Gastrocnemius medialis (tissue), 4 donors: Measurements from ENCODE around the gene CLK1. TPM values are rescaled to one million over a fixed set of nuclear protein-coding genes. Genes with fewer than 3 reads are reported as not detected.
"Not testable (repeated sequence)": the region's sequence is repeated elsewhere in the genome, so short reads cannot be mapped to it uniquely, and the experiment has no call there.

Experiments
- ATAC-seq, 2 donors: fragments of 150-250 bp; one replicate each; pipeline ENCODE4 v1.9.1; 2016
- DNase-seq, 2 donors: peaks; one replicate each; pipeline ENCODE4 v3.0.0-alpha.2; 2019
- H3K27ac ChIP-seq, 4 donors: fragments of 200-600 bp; sonication (generic); 1 replicate in 1 of 4; 2 replicates in 3 of 4; pipeline ENCODE4 v1.5.1; 2016 to 2018; ENCODE audit warnings: mild to moderate bottlenecking in 2 of 4, moderate library complexity in 1 of 4
- H3K27me3 ChIP-seq, 3 donors: fragments of 200-600 bp; sonication (generic) in 2 of 3; 1 replicate in 1 of 3; 2 replicates in 2 of 3; pipeline versions ENCODE4 v1.5.1 to v1.6.0; 2016 to 2019; ENCODE audit warnings: mild to moderate bottlenecking in 1 of 3, moderate library complexity in 1 of 3
- H3K36me3 ChIP-seq, 2 donors: fragments of 200-600 bp; sonication (generic) in 1 of 2; one replicate each; pipeline ENCODE4 v1.5.1; 2017 to 2018
- H3K4me1 ChIP-seq, 2 donors: fragments of 200-600 bp; sonication (generic) in 1 of 2; one replicate each; pipeline ENCODE4 v1.5.1; 2016 to 2017; ENCODE audit warnings: mild to moderate bottlenecking in 2 of 2
- H3K4me3 ChIP-seq, 4 donors: fragments of 200-600 bp; sonication (generic) in 3 of 4; 1 replicate in 1 of 4; 2 replicates in 3 of 4; pipeline ENCODE4 v1.5.1; 2016 to 2019; ENCODE audit warnings: mild to moderate bottlenecking in 2 of 4
- H3K9me3 ChIP-seq, 3 donors: fragments of 200-600 bp; sonication (generic) in 2 of 3; 1 replicate in 1 of 3; 2 replicates in 2 of 3; pipeline ENCODE4 v1.5.1; 2016 to 2019
- POLR2A ChIP-seq, 2 donors: fragments of 450-650 bp; IDR thresholded peaks; one replicate each; pipeline ENCODE4 v1.6.1; 2017; ENCODE audit warnings: antibody characterized with exemption in 2 of 2, mild to moderate bottlenecking in 2 of 2, moderate library complexity in 2 of 2
- in situ Hi-C, 4 donors: fragments of 200-750 bp; cut with MboI; loops; one replicate each; pipeline versions ENCODE4 v1.15.0 to v1.8.0; 2017; ENCODE audit warnings: low sequenced_read_pairs in 4 of 4
- intact Hi-C: fragments of 100-400 bp; cut with DNase I; formaldehyde crosslinking; loops from one replicate; pipeline ENCODE4 v1.15.1; 2023; ENCODE audit warnings: low total_unique reads
- total RNA-seq, 4 donors: library from RNA; depleted of rRNA; stranded (reverse); fragments of >200 nt; gene quantifications; one replicate each; pipeline versions ENCODE4 v1.1.0 to v1.2.3, GENCODE V29; 2016
- TF ChIP-seq, protein P1 (sequence below), 5 experiments: fragments of 450-650 bp in 3 of 5; fragments of 200-600 bp in 2 of 5; sonication (generic) in 2 of 5; IDR thresholded peaks in 4 of 5; conservative IDR thresholded peaks in 1 of 5; 1 replicate in 4 of 5; 2 replicates in 1 of 5; pipeline ENCODE4 v1.5.1; 2016 to 2019; ENCODE audit warnings: antibody characterized with exemption in 5 of 5, mild to moderate bottlenecking in 3 of 5, moderate library complexity in 3 of 5

Gene CLK1
- total RNA-seq, 4 donors from 2014 or later, result 61.6 to 104 (median 85.3) TPM

GRCh38 chr2:200901459-200902072 is 37.1 kb upstream of the CLK1 start:
- H3K27ac ChIP-seq, result no peak overlapping the region
- H3K9me3 ChIP-seq, result no peaks in the 10 kb centered on the region
- no peak for TF ChIP-seq POLR2A (IDR thresholded peaks at IDR 0.05)
- TF ChIP-seq, protein P1, sequence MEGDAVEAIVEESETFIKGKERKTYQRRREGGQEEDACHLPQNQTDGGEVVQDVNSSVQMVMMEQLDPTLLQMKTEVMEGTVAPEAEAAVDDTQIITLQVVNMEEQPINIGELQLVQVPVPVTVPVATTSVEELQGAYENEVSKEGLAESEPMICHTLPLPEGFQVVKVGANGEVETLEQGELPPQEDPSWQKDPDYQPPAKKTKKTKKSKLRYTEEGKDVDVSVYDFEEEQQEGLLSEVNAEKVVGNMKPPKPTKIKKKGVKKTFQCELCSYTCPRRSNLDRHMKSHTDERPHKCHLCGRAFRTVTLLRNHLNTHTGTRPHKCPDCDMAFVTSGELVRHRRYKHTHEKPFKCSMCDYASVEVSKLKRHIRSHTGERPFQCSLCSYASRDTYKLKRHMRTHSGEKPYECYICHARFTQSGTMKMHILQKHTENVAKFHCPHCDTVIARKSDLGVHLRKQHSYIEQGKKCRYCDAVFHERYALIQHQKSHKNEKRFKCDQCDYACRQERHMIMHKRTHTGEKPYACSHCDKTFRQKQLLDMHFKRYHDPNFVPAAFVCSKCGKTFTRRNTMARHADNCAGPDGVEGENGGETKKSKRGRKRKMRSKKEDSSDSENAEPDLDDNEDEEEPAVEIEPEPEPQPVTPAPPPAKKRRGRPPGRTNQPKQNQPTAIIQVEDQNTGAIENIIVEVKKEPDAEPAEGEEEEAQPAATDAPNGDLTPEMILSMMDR (IDR thresholded peaks at IDR 0.05 in 4 of 5, conservative IDR thresholded peaks at IDR 0.05 in 1 of 5), result peak; percentile 43 to 69 (median 64)
- ATAC-seq, result peak; percentile 67 to 82
- no peak overlapping the region for H3K4me3 ChIP-seq
- in situ Hi-C loops, result loop anchor here in 3 of 4 donors (10.0 kb wide), 3 partner anchors 163 to 283 kb away; partner anchors contain the start of genes CASP10 (in 2 of the 3), HYCC2 (in 1 of the 3) and NDUFB3 (in 1 of the 3)
- H3K36me3 ChIP-seq, result peaks cover 0 to 62% of the 10 kb centered on the region in 2 donors
- intact Hi-C loops, result no loop called here
- peaks cover 0 to 10% of the 10 kb centered on the region in 2 donors for H3K4me1 ChIP-seq
- no peaks in the 10 kb centered on the region for H3K27me3 ChIP-seq
- peak; percentile 5 to 52 for DNase-seq

DNA sequence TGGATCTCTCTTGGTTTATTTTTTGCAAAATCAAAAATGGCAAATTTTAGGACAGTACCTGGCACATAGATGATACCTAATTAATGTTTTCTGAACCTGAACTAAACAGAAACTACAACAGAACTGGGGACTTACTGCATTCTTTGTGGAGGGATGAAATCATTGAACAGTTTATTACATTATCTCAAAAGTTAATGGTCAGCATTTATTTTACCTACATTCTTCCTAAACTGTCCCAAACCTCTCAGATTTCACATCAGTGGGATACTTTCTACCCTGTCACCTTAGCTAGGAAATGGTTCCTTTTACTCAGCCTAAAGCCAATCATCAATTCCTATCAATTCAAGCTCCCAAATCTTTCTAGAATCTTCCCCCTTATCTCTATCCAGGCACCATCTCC is 35.0 kb upstream of the CLK1 start:
- Histone ChIP-seq H3K4me3 (no peak overlapping the region), H3K27me3 (no peaks in the 10 kb centered on the region), H3K27ac (no peak overlapping the region), H3K36me3 (peaks cover 0 to 71% of the 10 kb centered on the region in 2 donors), H3K4me1 (peaks cover 0 to 7% of the 10 kb centered on the region in 2 donors), H3K9me3 (no peaks in the 10 kb centered on the region)
- ATAC-seq (no peak), DNase-seq (no peak)
- in situ Hi-C loops (no loop called here), intact Hi-C loops (no loop called here)
- TF ChIP-seq, protein P1 (IDR thresholded peaks at IDR 0.05 in 4 of 5, conservative IDR thresholded peaks at IDR 0.05 in 1 of 5), result no peak
- no peak for TF ChIP-seq POLR2A (IDR thresholded peaks at IDR 0.05)

- H3K27ac ChIP-seq, result peak within 1 kb of the TSS; percentile 90 to 94 (median 94)
- ATAC-seq (peak; percentile 95 to 97), DNase-seq (peak; percentile 90 to 93)
- peak within 1 kb of the TSS; percentile 60 to 91 (median 74) for H3K4me3 ChIP-seq
- TF ChIP-seq POLR2A (IDR thresholded peaks at IDR 0.05), result peak; percentile 50 to 57
- TF ChIP-seq, protein P1 (IDR thresholded peaks at IDR 0.05 in 4 of 5, conservative IDR thresholded peaks at IDR 0.05 in 1 of 5), result no peak
- H3K36me3 ChIP-seq, result peaks cover 0 to 18% of the 10 kb centered on the region in 2 donors
- H3K27me3 ChIP-seq, result no peaks in the 10 kb centered on the region
- in situ Hi-C loops, result no loop called here
- intact Hi-C loops, result loop anchor here (1.0 to 5.0 kb wide), 5 partner anchors 24 to 182 kb away; partner anchors contain the start of genes BZW1, CLK1, HYCC2 and ORC2
- peaks cover 13 to 22% of the 10 kb centered on the region in 2 donors for H3K4me1 ChIP-seq
- no peaks in the 10 kb centered on the region for H3K9me3 ChIP-seq
These were observed 24.5 kb upstream of the CLK1 start, which contains the start of the genes NIF3L1 and PPIL3 for GRCh38 chr2:200888704-200889625. Gene NIF3L1 (plus strand): TSS chr2:200889371. CDS start chr2:200891944, 2,573 bp downstream. Gene PPIL3 (minus strand): TSS chr2:200889077. CDS start chr2:200887615, 1,462 bp downstream.

- H3K4me3 ChIP-seq, in situ Hi-C loops, H3K4me1 ChIP-seq, ATAC-seq, DNase-seq, H3K9me3 ChIP-seq, intact Hi-C loops, H3K27me3 ChIP-seq, H3K27ac ChIP-seq: not testable (repeated sequence)
- H3K36me3 ChIP-seq, result peaks cover 0 to 68% of the 10 kb centered on the region in 2 donors
These were observed 17.3 kb upstream of the CLK1 start for GRCh38 chr2:200881715-200882249.
